GM18951 (cell line): ENCODE data around the gene NAMPT.
"Not testable (repeated sequence)": the region's sequence is repeated elsewhere in the genome, so short reads cannot be mapped to it uniquely, and the experiment has no call there.

Source experiments
- POLR2A ChIP-seq: IDR thresholded peaks from 4 replicates; pipeline ENCODE4 v1.6.1; 2011; ENCODE audit warnings: mild to moderate bottlenecking; ENCODE audit not compliant: insufficient read length, insufficient read depth; ENCODE audit errors: extremely low read depth
- in situ Hi-C: fragments of 300-500 bp; cut with MboI; formaldehyde crosslinking; loops from one replicate; pipeline ENCODE4 v1.12.0; 2022; ENCODE audit warnings: low sequenced_read_pairs, mixed read lengths, inconsistent platforms; ENCODE audit not compliant: unreplicated experiment

The NAMPT gene

GRCh38 chr7:106284714-106285050 lies at the start of gene NAMPT:
TSS of gene NAMPT (minus strand) at chr7:106284983. CDS start at chr7:106284884, 99 bp downstream.
- TF ChIP-seq POLR2A: peak; percentile 83
- in situ Hi-C loops: no loop called here

DNA sequence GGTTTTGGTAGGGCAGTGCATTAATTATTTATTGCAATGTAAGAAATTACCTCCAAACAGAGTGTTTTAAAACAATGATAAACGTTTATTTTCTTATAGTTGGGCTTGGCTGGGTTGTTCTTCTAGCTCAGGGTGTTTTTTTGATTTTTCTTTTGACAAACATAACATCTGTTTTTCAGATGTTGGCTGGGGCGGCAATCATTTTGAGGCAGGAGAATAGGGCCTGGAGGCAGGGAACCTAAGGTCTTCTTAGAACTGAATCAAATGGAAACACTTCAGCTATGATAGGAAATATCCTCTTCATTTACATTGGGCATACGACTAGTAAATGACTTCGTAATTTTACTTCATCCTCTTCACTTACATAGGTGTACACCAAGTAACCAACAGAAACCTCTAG lies 47.4 kb upstream of the NAMPT start:
- in situ Hi-C loops: no loop called here
- TF ChIP-seq POLR2A: no peak

DNA sequence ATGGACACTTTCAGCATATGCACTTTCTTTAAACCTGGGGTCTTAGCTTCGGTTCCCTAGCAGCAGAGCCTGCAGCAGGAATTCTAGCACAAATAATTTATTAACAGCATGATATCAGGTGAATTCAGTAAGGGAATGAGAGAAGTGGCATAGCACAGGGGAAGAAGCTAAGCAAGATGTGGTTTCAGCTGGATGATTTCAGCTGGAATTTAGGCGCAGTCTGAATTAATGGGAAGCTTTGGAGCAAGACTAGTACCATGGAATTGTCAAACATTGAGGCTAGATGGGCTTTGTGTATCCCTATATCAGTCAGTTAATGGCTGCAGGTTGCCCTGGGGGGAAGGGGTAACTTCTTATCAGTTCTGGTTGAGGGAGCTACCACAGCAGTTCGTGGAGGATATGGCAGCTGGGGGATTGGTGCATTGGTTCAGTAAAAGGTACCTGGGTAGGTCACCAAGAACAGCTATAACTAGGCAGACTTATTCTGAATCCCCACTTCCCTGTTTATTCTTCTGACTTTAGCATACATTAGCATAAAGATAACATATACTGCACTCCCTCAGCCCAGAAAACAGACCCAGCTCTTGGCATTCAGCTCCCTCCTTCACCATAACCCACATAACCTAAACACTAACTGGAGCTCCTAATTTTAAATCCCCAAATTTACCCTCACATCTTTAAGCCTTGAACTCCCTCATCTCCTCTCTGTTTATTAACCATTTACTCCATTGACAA lies 46.8 kb upstream of the NAMPT start:
- in situ Hi-C loops: no loop called here
- TF ChIP-seq POLR2A: no peak

GRCh38 chr7:106329971-106330733 lies 45.4 kb upstream of the NAMPT start:
- in situ Hi-C loops: no loop called here
- TF ChIP-seq POLR2A: no peak

DNA sequence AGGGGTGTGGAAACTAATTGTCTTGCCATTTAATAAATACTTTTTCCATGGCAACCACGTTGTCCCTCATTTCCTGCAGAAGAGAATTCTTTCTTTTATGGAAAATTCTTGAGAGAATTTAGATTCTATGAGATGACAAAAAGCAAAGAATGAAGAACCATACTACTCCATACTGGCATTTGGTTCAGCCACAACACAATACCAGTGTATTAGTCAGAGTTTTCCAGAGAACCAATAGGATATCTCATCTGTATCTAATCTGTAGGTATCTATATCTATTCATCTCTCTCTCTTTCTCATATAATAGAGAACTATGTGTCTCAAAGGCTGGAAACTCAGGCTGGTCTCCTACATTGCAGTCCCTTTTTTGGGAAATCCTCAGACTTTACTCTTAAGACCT lies 44.6 kb upstream of the NAMPT start:
- in situ Hi-C loops: no loop called here

DNA sequence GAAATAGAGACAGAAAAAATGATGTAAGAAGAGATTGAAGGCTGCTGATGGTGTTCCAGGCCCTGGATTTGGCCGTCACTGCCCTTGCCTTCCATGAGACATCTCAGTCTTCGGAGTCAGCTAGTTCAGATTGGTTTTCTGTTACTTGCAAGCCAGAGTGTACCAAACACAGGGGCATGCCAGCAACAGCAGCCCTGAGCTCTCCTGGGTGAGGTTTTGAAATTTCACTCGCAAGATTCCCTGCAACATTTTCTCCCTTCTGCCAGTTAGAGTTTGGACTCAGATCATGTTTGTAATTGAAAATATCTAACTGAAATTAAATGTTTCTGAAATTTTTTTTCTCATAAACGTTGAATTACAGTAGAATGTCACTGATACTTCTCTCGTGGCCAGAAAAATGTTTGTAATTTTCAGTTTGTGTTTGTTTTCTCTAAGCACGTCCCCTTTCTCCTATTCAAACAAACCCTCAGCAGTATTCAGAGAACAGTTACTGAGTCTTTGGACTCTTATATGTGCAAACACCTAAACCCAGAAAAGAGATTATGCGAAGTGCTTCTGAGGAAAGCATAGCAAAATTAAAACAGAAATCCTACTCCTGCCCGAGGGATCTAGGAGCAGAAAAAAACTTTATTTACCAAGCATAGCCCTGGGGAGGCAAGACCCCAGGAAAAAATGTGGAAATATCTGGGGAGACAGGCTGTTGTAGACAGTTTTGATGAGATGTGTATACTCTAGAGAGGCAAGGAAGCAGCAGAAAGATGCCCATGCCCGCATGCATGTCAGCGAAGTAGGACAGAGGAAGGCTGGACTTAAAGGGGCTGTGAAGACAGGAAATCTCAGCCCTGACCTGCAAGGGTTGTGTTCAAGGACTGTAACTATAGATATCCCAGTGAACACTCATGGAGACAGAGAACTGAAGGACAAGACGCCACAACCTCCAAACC lies 43.0 kb upstream of the NAMPT start:
- no peak for TF ChIP-seq POLR2A
- in situ Hi-C loops: no loop called here

More for the DNA sequence above, 44.6 kb upstream of the NAMPT start:
- no peak for TF ChIP-seq POLR2A

- no peak for TF ChIP-seq POLR2A
- in situ Hi-C loops: no loop called here
Observed at GRCh38 chr7:106326594-106327537, 42.1 kb upstream of the NAMPT start.

GRCh38 chr7:106324509-106324908 lies 39.7 kb upstream of the NAMPT start:
- in situ Hi-C loops: not testable (repeated sequence)

- in situ Hi-C loops: not testable (repeated sequence)
Observed at GRCh38 chr7:106320254-106320770, 35.5 kb upstream of the NAMPT start.

DNA sequence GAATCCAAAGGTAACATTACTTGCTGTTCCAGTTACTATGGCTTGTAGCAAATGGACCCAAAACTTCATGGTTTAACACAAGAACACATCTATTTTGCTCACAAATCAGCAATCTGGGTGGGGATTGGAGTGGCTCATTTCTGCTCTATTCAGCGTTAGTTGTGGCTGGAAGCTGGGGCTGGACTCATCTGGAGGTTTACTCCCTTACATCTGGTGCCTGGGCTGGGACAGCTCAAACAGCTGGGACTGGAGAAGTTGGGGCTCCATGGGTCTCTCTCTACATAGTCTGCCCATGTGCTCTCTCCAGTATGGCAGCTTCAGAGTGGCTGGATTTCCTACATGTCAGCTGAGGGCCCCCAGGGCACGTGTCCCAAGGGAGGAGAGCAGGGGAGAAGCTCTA lies 33.7 kb upstream of the NAMPT start:
- in situ Hi-C loops: no loop called here
- TF ChIP-seq POLR2A: no peak

DNA sequence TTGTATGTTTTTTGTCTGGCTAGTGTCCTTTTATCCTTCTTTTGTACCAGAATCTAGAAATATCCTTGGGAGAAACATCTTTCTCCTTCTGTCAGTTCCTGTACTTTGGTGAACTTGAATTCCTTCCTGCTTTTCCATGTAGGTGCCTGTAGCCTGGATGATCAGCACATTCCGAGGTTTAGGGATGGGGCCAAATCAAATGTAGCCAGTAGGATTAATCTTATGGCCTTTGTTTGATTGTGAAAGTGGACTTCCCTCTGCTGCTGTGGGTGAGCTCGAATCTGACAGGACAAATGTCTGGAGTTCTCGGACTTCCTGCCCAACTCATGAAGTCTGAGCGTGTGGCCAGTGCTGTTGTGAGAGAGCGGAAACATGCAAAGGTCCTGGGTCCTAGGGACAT lies 33.2 kb upstream of the NAMPT start:
- TF ChIP-seq POLR2A: no peak
- in situ Hi-C loops: no loop called here

DNA sequence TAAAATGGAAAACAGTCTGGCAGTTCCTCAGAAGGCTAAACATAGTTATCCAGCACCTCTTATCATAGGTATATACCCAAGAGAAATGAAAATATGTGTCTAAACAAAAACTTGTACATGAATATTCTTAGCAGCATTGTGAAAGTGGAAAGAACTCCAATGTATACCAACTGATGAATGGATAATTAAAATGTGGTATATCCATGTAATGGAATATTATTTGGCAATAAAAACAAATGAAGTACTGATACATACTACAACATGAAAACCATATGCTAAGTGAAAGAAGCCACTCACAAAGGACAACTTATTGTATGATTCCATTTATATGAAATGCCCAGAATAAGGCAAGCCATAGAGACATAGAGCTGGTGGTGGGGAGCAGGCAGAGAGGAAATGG lies 32.2 kb upstream of the NAMPT start:
- in situ Hi-C loops: no loop called here
- no peak for TF ChIP-seq POLR2A
